WTC11 (cell line): Measurements from ENCODE around the gene WRAP53. TPM values are rescaled to one million over a fixed set of nuclear protein-coding genes. Genes with fewer than 3 reads are reported as not detected.

Experiments used
- ATAC-seq: fragments of 200-7000 bp; cut with Tn5 transposase; 2 replicates; pipeline ENCODE4 v1.10.0; 2021; ENCODE audit warnings: mild to moderate bottlenecking, moderate library complexity
- CTCF ChIA-PET: fragments of 300-600 bp; sonication (Branson Sonifier 250); formaldehyde crosslinking; loops from one replicate; lab custom pipeline; 2021; ENCODE audit warnings: antibody characterized with exemption; lab: Charles Lee
- POLR2A ChIA-PET: fragments of 350-600 bp; sonication (Branson Sonifier 250); formaldehyde crosslinking; loops from one replicate; lab custom pipeline; 2021; ENCODE audit warnings: antibody characterized with exemption; lab: Charles Lee
- DNase-seq: peaks from one replicate; pipeline ENCODE4 v3.0.0; 2021; ENCODE audit warnings: low spot score
- H3K27ac Mint-ChIP-seq: 2 replicates; pipeline ENCODE4 v1.8.0; 2021; ENCODE audit warnings: mixed read lengths
- H3K27me3 Mint-ChIP-seq: 2 replicates; pipeline ENCODE4 v1.8.0; 2021; ENCODE audit warnings: low read depth, mild to moderate bottlenecking, moderate library complexity, mixed read lengths
- H3K36me3 Mint-ChIP-seq: 2 replicates; pipeline ENCODE4 v1.8.0; 2021; ENCODE audit warnings: mixed read lengths
- H3K4me1 Mint-ChIP-seq: 2 replicates; pipeline ENCODE4 v1.8.0; 2022; ENCODE audit warnings: mixed read lengths
- H3K4me3 Mint-ChIP-seq: 2 replicates; pipeline ENCODE4 v1.8.0; 2021; ENCODE audit warnings: mild to moderate bottlenecking, moderate library complexity, mixed read lengths
- H3K9me3 Mint-ChIP-seq: 2 replicates; pipeline ENCODE4 v1.8.0; 2021; ENCODE audit warnings: mixed read lengths
- CREM ChIP-seq: sonication (generic); formaldehyde crosslinking; IDR thresholded peaks from 2 replicates; pipeline ENCODE4 v1.8.1; 2022; ENCODE audit warnings: mild to moderate bottlenecking, missing genetic modification reagents, moderate library complexity
- GTF2I ChIP-seq: fragments of 250-450 bp; sonication (Bioruptor Pico); conservative IDR thresholded peaks from 2 replicates; pipeline ENCODE4 v1.4.0; 2021; ENCODE audit warnings: mild to moderate bottlenecking
- IRF2 ChIP-seq: sonication (generic); formaldehyde crosslinking; IDR thresholded peaks from 2 replicates; pipeline ENCODE4 v1.8.0; 2022; ENCODE audit warnings: low read depth, missing genetic modification reagents, borderline replicate concordance
- NR1H2 ChIP-seq: sonication (generic); formaldehyde crosslinking; IDR thresholded peaks from 2 replicates; pipeline ENCODE4 v1.9.0; 2021; ENCODE audit warnings: mild to moderate bottlenecking, moderate library complexity, missing genetic modification reagents
- OVOL2 ChIP-seq: fragments of 250-450 bp; sonication (Bioruptor Pico); IDR thresholded peaks from 2 replicates; pipeline ENCODE4 v1.9.0; 2021; ENCODE audit warnings: mild to moderate bottlenecking, borderline replicate concordance
- SOX15 ChIP-seq: fragments of 250-450 bp; sonication (Bioruptor Pico); IDR thresholded peaks from 2 replicates; pipeline ENCODE4 v1.9.0; 2021; ENCODE audit warnings: mild to moderate bottlenecking
- ZNF121 ChIP-seq: sonication (generic); formaldehyde crosslinking; IDR thresholded peaks from 2 replicates; pipeline ENCODE4 v1.8.0; 2023; ENCODE audit warnings: missing genetic modification reagents
- ZNF219 ChIP-seq: sonication (generic); formaldehyde crosslinking; IDR thresholded peaks from 2 replicates; pipeline ENCODE4 v1.8.0; 2023; ENCODE audit warnings: missing genetic modification reagents, mild to moderate bottlenecking, borderline replicate concordance
- total RNA-seq: library from RNA; stranded (reverse); gene quantifications from 3 replicates; pipeline ENCODE4 v1.2.3, GENCODE V29; 2021
- TF ChIP-seq, protein P1 (sequence below): sonication (generic); formaldehyde crosslinking; IDR thresholded peaks from 2 replicates; pipeline ENCODE4 v1.8.1; 2022; ENCODE audit warnings: low read depth, mild to moderate bottlenecking, moderate library complexity, missing genetic modification reagents, borderline replicate concordance
- TF ChIP-seq, protein P2 (sequence below): sonication (generic); formaldehyde crosslinking; IDR thresholded peaks from 2 replicates; pipeline ENCODE4 v1.8.1; 2023; ENCODE audit warnings: mild to moderate bottlenecking, missing genetic modification reagents, moderate library complexity
- TF ChIP-seq, protein P3 (sequence below): sonication (generic); formaldehyde crosslinking; IDR thresholded peaks from 2 replicates; pipeline ENCODE4 v1.8.0; 2023; ENCODE audit warnings: missing genetic modification reagents, mild to moderate bottlenecking, borderline replicate concordance
- TF ChIP-seq, protein P4 (sequence below): sonication (generic); formaldehyde crosslinking; IDR thresholded peaks from 2 replicates; pipeline ENCODE4 v1.8.1; 2022; ENCODE audit warnings: missing genetic modification reagents, borderline replicate concordance
- TF ChIP-seq, protein P5 (sequence below): sonication (generic); formaldehyde crosslinking; IDR thresholded peaks from 2 replicates; pipeline ENCODE4 v1.8.1; 2022; ENCODE audit warnings: low read depth, missing genetic modification reagents, borderline replicate concordance
- TF ChIP-seq, protein P6 (sequence below): sonication (generic); formaldehyde crosslinking; IDR thresholded peaks from 2 replicates; pipeline ENCODE4 v1.8.1; 2022; ENCODE audit warnings: mild to moderate bottlenecking, missing genetic modification reagents, moderate library complexity, borderline replicate concordance
- TF ChIP-seq, protein P7 (sequence below): sonication (generic); formaldehyde crosslinking; IDR thresholded peaks from 2 replicates; pipeline ENCODE4 v1.8.1; 2023; ENCODE audit warnings: mild to moderate bottlenecking, missing genetic modification reagents

Gene WRAP53
- total RNA-seq, 1 experiment from 2014 or later, result 37.2 TPM

DNA sequence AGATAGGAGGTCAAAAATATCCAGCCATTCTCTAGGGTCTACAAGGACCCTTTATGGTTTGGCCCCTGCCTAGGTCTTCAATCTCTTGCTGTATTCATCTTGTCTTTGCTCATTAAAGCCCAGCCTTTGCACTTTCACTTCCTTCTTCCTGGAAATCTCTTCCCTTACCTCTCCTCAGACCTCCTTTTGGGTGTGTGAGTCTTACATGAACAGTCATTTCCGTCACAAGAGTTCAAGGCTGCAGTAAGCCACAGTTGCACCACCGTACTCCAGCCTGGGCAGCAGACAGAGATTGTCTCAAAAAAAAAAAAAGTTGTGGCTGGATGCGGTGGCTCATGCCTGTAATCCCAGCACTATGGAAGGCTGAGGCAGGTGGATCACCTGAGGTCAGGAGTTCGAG, 43.5 kb upstream of the WRAP53 start (continued):
- TF ChIP-seq, protein P1, sequence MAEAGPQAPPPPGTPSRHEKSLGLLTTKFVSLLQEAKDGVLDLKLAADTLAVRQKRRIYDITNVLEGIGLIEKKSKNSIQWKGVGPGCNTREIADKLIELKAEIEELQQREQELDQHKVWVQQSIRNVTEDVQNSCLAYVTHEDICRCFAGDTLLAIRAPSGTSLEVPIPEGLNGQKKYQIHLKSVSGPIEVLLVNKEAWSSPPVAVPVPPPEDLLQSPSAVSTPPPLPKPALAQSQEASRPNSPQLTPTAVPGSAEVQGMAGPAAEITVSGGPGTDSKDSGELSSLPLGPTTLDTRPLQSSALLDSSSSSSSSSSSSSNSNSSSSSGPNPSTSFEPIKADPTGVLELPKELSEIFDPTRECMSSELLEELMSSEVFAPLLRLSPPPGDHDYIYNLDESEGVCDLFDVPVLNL (CRISPR knock-in tag), result no peak
- TF ChIP-seq, all 79 proteins: peak for 0

DNA sequence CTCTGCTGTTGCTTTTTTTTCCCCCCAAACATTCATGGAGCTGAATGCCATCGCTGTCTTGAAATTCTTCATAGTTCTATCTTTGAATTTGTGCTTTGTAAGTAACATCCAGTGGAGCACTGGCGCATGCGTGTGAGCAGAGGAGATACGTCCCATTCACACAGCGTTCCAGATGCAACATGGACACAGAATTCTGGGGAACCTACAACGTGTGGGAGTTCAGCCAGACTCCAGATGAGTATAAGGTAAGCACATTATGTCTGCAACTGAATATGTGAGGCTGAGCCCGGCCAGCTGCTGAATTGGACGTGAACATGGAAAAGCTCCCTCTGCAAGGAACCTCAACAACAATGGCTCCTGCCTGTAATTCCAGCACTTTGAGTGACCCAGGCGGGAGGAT, 41.8 kb upstream of the WRAP53 start:
- H3K27me3 Mint-ChIP-seq, result peaks cover 46% of the 10 kb centered on the region
- DNase-seq, result no peak
- TF ChIP-seq, protein P2, sequence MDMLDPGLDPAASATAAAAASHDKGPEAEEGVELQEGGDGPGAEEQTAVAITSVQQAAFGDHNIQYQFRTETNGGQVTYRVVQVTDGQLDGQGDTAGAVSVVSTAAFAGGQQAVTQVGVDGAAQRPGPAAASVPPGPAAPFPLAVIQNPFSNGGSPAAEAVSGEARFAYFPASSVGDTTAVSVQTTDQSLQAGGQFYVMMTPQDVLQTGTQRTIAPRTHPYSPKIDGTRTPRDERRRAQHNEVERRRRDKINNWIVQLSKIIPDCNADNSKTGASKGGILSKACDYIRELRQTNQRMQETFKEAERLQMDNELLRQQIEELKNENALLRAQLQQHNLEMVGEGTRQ (CRISPR knock-in tag), result no peak
- TF ChIP-seq, protein P1 (CRISPR knock-in tag), result no peak
- TF ChIP-seq IRF2 (CRISPR knock-in tag) (no peak), OVOL2 (CRISPR knock-in tag) (no peak), SOX15 (CRISPR knock-in tag) (no peak), ZNF121 (no peak), NR1H2 (no peak), CREM (CRISPR knock-in tag) (no peak), ZNF219 (CRISPR knock-in tag) (no peak), GTF2I (no peak)
- TF ChIP-seq, protein P3, sequence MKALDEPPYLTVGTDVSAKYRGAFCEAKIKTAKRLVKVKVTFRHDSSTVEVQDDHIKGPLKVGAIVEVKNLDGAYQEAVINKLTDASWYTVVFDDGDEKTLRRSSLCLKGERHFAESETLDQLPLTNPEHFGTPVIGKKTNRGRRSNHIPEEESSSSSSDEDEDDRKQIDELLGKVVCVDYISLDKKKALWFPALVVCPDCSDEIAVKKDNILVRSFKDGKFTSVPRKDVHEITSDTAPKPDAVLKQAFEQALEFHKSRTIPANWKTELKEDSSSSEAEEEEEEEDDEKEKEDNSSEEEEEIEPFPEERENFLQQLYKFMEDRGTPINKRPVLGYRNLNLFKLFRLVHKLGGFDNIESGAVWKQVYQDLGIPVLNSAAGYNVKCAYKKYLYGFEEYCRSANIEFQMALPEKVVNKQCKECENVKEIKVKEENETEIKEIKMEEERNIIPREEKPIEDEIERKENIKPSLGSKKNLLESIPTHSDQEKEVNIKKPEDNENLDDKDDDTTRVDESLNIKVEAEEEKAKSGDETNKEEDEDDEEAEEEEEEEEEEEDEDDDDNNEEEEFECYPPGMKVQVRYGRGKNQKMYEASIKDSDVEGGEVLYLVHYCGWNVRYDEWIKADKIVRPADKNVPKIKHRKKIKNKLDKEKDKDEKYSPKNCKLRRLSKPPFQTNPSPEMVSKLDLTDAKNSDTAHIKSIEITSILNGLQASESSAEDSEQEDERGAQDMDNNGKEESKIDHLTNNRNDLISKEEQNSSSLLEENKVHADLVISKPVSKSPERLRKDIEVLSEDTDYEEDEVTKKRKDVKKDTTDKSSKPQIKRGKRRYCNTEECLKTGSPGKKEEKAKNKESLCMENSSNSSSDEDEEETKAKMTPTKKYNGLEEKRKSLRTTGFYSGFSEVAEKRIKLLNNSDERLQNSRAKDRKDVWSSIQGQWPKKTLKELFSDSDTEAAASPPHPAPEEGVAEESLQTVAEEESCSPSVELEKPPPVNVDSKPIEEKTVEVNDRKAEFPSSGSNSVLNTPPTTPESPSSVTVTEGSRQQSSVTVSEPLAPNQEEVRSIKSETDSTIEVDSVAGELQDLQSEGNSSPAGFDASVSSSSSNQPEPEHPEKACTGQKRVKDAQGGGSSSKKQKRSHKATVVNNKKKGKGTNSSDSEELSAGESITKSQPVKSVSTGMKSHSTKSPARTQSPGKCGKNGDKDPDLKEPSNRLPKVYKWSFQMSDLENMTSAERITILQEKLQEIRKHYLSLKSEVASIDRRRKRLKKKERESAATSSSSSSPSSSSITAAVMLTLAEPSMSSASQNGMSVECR (CRISPR knock-in tag), result no peak
- TF ChIP-seq, protein P4, sequence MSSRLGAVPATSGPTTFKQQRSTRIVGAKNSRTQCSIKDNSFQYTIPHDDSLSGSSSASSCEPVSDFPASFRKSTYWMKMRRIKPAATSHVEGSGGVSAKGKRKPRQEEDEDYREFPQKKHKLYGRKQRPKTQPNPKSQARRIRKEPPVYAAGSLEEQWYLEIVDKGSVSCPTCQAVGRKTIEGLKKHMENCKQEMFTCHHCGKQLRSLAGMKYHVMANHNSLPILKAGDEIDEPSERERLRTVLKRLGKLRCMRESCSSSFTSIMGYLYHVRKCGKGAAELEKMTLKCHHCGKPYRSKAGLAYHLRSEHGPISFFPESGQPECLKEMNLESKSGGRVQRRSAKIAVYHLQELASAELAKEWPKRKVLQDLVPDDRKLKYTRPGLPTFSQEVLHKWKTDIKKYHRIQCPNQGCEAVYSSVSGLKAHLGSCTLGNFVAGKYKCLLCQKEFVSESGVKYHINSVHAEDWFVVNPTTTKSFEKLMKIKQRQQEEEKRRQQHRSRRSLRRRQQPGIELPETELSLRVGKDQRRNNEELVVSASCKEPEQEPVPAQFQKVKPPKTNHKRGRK (CRISPR knock-in tag), result no peak
- TF ChIP-seq, protein P5, sequence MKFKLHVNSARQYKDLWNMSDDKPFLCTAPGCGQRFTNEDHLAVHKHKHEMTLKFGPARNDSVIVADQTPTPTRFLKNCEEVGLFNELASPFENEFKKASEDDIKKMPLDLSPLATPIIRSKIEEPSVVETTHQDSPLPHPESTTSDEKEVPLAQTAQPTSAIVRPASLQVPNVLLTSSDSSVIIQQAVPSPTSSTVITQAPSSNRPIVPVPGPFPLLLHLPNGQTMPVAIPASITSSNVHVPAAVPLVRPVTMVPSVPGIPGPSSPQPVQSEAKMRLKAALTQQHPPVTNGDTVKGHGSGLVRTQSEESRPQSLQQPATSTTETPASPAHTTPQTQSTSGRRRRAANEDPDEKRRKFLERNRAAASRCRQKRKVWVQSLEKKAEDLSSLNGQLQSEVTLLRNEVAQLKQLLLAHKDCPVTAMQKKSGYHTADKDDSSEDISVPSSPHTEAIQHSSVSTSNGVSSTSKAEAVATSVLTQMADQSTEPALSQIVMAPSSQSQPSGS (CRISPR knock-in tag), result no peak
- TF ChIP-seq, protein P6, sequence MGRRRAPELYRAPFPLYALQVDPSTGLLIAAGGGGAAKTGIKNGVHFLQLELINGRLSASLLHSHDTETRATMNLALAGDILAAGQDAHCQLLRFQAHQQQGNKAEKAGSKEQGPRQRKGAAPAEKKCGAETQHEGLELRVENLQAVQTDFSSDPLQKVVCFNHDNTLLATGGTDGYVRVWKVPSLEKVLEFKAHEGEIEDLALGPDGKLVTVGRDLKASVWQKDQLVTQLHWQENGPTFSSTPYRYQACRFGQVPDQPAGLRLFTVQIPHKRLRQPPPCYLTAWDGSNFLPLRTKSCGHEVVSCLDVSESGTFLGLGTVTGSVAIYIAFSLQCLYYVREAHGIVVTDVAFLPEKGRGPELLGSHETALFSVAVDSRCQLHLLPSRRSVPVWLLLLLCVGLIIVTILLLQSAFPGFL (CRISPR knock-in tag), result no peak
- TF ChIP-seq, protein P7, sequence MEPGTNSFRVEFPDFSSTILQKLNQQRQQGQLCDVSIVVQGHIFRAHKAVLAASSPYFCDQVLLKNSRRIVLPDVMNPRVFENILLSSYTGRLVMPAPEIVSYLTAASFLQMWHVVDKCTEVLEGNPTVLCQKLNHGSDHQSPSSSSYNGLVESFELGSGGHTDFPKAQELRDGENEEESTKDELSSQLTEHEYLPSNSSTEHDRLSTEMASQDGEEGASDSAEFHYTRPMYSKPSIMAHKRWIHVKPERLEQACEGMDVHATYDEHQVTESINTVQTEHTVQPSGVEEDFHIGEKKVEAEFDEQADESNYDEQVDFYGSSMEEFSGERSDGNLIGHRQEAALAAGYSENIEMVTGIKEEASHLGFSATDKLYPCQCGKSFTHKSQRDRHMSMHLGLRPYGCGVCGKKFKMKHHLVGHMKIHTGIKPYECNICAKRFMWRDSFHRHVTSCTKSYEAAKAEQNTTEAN, result no peak
- H3K27ac Mint-ChIP-seq, result no peak overlapping the region
- H3K4me1 Mint-ChIP-seq, result peaks cover 12% of the 10 kb centered on the region
- H3K4me3 Mint-ChIP-seq, result no peak overlapping the region
- H3K36me3 Mint-ChIP-seq, result no peaks in the 10 kb centered on the region
- H3K9me3 Mint-ChIP-seq, result peaks cover 5% of the 10 kb centered on the region
- ChIA-PET CTCF (interaction anchor here (1.0 kb wide), 2 partner anchors 11 to 41 kb away, joined by 3 to 4 read pairs; partner anchors contain the start of gene TP53), POLR2A (interaction anchor here (0.7 to 0.9 kb wide), 2 partner anchors 39 to 269 kb away, joined by 3 read pairs; no protein-coding TSS in a partner anchor)
- no peak for ATAC-seq
